DND-41 (cell line): ENCODE results near the gene HIP1.

Experiments
- CTCF ChIP-seq: IDR thresholded peaks from 2 replicates; pipeline ENCODE4 v1.5.1; 2012; ENCODE audit warnings: borderline replicate concordance, low read length, moderate library complexity, mild to moderate bottlenecking; ENCODE audit not compliant: poor library complexity, severe bottlenecking; ENCODE audit errors: extremely low read depth
- EZH2 ChIP-seq: IDR thresholded peaks from 3 replicates; pipeline ENCODE4 v1.6.1; 2012; ENCODE audit warnings: borderline replicate concordance, low read depth, mild to moderate bottlenecking, moderate library complexity, low read length, inconsistent platforms; ENCODE audit not compliant: severe bottlenecking

DNA sequence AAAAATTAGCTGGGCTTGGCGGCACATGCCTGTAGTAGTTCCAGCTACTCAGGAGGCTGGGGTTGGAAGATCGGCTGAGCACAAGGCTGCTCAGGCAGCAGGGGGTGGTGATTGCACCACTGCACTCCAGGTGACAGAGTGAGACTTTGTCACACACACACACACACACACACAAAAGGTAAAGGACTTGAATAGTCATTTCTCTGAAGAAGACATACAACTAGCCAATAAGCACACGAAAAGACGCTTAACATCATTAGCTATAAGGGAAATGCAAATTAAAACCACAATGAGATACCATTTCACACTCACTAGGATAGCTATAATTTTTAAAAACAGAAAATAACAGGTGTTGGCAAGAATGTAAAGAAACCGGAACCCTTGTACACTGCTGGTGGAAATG is 48.6 kb downstream of the HIP1 start:
- TF ChIP-seq CTCF (no peak), EZH2 (no peak)
